HG02870 (cell line): Measurements from ENCODE around the gene MINDY4B.

Source experiments
- ATAC-seq: cut with Tn5 transposase; IDR thresholded peaks from one replicate; pipeline ENCODE4 v1.9.1; 2021; ENCODE audit warnings: mild to moderate bottlenecking, moderate library complexity; ENCODE audit not compliant: unreplicated experiment

Gene MINDY4B

DNA sequence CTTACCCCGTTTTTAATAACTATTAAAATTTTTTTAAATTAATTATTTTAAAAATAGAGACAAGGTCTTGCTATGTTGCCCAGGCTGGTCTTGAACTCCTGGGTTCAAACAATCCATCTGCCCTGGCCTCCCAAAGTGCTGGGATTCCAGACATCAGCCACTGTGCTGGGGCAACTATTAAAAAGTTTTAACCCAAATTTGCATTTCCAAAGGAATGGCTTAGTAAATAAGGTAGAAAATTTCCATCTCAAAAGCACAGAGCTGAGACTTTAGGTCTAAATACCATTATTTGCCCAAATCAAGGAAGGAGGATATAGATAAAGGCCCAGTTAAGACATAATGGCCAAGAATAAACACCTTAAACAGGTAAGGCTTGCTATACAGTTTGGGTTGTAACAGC is 56.4 kb downstream of the MINDY4B start:
- no peak for ATAC-seq

DNA sequence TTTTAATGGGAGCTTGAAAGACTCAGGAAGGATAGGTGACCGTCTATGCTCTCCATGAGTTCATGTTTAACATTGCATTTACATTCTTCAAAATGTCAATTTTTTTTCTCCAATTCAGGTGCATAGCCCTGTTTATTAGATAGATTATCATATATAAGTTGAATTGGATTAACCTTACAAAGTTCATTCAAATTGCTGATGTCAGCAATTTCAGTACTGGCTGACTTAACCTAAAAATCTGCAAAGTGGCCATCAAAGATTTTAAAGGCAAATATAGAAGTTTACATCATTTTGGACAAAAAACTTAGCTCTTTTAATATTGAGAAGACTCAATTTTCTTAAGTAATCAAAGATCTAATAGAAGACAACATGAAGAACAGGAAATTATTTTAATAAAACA is 57.8 kb downstream of the MINDY4B start:
- no peak for ATAC-seq

DNA sequence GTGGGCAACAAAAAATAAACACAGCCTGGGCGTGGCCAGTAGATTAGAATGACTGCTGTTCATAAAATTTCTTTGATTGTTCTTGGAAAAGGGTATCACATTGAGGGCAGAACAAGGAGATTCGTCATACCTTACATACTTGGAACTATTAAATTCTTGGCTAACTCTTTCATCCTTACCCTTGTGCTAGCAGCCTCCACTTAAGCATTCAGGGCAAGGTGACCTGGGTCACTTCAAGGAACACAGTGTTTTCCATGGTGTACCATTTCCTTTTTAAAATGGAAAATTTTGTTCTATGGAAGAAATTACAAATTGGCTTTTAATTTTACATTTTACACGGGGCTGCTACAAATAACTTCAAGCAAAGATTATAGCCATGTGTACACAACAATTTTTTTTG is 60.8 kb downstream of the MINDY4B start:
- ATAC-seq = no peak

DNA sequence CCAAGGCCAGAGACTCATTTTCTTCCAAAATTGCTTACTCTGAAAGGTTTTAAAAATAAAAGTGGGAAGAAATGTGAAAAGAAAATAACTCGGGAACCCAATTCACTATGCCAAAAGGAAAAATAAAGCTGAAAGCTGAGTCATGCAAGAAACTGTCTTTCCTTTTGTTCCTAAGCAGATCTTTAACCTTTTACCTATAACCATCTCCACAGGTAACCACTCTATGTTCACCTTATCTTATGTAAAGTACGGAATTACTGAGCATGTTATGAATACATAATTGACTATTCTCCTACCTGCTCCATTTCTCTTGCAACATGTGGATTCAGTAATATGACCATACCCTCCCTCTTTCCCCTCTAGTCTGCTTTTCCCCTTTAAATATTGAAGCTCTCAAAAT is 62.0 kb downstream of the MINDY4B start:
- no peak for ATAC-seq

DNA sequence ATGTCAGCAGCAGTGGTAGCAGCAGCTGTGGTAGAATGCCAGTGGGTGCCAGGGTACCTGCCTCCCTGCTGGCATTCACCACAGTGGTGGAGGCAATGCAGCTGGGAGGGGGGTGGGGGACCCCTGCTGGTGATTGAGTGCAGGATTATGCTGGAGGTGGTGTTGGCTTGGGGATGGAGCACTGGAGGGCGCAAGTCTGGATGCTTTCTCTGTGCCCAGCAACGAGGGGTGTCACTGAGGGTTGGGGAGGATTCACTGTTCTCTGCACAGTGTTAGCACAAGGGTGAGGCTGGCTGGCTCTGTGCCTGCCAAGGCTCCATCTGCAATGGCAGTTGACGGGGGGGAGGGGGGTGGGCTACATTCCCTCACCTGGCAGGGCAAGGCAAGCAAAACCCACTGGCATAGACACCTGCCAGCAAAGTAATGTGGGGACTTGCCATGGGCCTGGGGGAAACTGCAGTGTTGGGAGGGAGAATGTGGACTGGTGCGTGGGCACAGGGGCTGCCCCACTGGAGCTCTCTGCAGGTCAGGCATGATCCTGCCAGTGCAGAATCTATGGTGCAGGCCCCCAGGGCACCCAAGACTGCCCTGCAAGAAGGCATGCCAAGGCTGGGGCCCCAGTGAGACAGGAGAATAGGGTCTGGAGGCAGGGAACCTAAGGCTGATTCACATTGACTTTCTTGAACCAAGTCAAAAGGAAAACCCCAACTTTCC is 64.3 kb downstream of the MINDY4B start:
- no peak for ATAC-seq

DNA sequence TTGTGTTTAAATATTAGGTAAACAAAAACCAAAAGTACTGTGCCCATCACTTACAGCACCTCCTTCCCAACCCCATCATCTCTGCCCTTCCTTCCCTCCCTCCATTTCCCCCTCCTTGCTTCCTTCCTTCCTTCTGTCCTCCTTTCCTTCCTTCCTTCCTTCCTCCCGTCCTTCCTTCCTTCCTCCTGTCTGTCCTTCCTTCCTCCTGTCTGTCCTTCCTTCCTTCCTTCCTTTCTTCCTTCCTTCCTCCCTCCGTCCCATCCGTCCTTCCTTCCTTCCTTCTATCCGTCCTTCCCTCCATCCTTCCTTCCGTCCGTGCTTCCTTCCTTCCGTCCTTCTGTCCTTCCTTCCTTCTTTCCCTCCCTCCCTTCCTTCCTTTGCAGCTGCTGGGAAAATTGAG is 74.5 kb downstream of the MINDY4B start:
- ATAC-seq = no peak

DNA sequence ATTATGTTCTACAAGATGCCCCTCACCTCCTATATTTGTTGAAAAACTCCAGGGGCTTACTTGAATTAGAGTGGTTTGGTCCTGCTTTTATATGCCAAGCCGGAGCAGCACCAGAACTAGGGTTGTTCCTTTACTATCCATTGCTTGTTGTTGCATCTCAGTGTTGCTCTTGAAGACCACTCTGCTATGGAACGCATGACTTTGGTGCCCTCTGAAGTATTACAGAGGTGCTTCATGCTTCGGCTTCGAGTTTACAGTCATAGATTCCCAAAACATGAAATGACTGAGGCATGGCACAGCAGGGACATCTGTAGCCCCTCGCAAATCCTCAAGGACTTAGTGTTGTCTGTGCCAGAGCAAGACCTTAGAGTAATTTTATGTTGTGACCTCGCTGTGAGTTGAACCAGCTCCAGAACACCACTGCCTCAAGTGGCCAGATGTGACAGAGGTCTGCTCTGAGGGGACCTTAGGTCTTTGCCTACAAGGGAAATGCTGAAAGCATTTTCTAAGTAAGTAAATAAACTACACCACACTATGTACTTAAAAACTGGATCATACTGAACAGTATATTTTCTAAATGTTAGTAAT is 75.1 kb downstream of the MINDY4B start:
- ATAC-seq = peak; percentile 71

DNA sequence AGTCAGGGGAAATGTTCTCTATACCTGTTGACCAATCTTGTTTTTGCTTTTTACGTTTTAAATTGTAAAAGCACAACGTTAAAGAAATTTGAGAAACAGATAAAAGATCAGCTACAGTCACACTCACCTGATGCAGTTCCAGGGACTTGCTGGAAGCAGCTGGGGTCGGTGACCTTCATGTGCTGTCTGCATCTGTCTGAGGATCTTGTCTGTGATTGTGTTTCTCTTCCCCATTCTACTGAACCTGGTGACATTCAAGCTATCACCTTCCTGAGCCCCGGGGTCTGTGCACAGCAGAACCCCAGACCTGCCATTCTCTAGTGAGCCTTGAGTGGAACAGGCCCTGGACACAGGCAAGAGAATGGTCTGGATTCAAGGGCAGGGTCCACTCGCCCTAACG is 75.8 kb downstream of the MINDY4B start:
- no peak for ATAC-seq

DNA sequence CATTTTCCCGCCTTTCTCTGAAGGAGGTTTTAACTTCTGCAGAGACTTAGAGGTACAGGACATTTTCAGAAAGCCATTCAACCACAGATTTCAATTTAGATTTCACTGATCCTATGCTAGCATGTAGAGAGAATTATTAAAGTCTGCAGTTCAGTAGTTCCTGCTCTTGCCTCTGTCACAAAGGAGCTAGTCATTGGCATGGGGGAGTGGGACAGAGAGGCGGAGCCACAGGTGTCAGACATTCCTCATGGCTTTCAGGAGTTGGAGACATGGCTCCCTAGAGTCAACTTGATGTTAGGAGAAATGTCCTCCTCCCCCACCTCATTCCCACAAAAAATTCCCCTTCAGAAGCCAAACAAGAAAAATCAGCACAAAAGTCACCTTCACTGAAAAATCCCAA is 76.2 kb downstream of the MINDY4B start:
- no peak for ATAC-seq

DNA sequence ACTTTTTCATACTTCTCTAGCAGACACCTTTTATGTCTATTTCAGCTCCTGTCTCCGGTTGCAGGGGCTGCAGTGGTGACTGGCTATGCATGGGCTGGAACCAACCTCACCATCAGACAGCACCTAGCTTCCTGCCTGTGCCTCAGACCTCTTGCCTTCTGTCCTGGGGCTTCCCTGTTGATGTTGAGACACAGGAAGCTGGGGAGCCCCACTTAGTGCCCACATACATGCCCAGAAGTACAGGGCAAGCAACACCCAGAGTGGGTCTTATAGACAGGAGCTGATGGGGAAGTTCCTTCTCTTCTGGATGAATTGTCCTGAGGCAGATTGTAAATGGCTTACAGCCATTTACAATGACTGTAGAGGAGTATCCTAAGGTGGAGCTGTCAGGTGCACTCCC is 77.0 kb downstream of the MINDY4B start:
- ATAC-seq = no peak

DNA sequence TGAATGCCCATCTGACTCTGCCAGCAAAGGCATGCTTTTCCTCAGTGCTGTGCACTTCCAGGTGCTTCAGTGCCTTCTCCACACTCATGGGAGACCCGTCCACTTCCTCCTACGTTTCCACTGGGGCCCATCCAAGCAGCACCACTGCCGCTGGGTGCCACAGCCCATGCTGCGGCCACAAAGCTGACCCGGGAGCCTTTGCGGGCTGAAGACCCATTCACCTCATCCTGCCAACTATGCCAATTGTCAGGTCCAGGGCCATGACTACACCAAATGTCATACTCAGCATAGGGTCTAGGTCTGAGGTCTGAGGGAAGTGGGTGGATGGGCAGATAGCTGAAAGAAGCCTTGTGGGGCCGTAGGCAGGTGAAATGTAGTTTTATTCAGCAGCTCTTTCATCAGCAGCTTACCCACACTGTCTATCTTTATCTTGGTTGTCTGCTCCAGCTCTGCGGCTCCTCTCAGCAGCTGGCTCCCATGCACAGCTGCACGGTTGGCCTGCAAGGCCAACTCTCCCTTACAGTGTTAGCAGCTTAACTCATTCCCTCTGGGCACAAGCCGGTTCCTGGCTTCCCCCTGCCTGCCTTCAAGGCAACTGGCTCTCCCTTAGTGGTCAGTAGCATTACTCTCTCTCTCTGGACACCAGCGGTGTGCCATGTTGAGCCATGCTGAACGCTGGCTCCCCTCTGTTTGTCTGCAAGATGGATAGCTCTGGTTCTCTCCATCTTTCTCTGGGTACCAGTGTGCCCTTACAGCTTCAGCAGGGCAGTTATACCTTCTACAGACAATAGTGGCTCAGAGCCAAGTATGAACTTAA is 78.6 kb downstream of the MINDY4B start:
- ATAC-seq = no peak

DNA sequence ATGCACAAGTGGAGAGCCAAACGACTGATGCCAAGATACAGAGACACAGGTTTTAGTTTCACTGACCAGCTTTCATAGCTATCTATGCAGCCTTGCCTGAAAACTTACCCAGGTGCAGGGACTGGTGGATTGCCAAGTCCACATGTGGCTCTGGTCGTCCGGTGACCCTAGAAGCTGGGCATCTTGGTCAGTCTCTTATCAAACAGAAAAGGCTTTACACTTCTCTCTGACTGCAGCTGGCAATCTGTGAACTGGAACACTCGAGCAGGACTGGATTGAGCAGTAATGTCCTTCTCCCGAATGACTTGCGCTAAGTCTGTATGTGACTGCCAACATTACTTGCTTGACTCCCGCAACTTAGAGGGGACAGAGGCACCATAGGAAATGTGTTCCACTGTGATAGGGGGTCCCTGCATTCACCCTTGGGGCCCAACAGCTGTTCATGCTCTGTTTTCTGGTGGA is 79.3 kb downstream of the MINDY4B start:
- ATAC-seq = no peak

DNA sequence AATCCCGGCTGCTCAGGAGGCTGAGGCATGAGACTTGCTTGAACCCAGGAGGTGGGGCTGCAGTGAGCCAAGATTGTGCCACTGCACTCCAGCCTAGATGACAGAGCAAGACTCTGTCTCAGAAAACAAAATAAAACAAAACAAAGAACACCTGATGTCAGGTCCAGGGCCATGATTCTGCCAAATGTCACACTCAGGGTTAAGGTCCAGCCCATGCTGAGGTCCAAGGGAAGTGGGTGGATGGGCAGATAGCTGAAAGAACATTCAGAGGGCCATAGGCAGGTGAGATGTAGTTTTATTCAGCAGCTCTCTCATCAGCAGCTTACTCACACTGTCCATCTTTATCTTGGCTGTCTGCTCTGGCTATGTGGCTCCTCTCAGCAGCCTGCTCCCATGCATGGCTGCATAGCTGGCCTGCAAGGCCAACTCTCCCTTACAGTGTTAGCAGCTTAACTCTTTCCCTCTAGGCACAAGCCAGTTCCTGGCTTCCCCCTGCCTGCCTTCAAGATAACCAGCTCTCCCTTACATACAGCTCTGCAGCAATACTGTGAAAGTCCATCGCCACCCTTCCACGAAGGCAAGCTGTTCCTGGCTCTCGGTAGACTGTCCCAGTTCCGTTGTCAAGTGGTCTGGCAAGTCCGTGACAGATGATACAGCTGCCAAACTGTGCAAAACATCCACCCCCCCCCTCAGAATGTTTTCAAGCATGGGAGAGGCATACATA is 79.9 kb downstream of the MINDY4B start:
- no peak for ATAC-seq

DNA sequence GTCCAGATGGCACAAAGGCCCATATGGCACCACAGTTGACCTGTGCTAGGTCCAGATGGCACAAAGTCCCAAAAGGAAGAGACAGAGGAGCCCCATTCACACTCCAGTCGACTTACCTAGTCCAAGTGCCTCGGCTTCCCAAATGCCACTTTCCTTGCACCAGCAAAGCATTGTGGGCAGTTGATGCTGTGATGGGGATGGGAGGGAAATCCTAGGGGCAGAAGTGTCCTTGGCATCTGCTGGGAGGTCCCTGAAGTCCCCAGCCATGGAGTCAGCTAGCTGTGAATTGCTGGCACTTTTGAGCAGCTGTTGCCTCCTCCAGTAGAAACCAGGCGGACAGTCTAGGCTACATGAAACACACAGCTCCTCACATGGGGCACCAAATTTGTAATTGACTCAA is 82.0 kb downstream of the MINDY4B start:
- ATAC-seq = no peak

DNA sequence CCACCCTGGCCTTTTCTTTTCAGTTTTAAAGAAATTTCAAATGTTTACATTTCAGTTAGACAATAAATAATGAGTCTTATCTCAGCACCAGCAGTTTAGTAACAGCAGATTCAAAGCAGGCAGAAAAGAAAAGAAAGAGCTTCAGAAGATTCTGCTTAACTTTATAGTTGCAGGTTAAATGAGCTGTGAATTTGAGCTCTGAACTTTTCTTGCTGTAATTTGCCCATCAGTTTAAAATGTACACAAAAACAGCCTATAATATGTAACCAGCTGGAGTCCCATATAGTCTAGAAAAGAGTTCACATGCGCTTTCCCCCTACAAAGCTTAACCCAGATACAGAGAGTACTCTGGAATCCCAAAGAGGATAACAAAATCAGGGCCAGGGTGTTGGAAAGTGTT is 82.6 kb downstream of the MINDY4B start:
- no peak for ATAC-seq
